Activated naive CD4-positive, alpha-beta T cell (primary cell): ENCODE results near the gene KIF5C.
A peak's percentile ranks its signal among the peaks of the same experiment; 100 is the strongest.

ENCODE experiments used
- DNase-seq, 4 experiments: peaks; one replicate each; lab custom pipeline; 2025; lab: John Stamatoyannopoulos, UW

Gene KIF5C

DNA sequence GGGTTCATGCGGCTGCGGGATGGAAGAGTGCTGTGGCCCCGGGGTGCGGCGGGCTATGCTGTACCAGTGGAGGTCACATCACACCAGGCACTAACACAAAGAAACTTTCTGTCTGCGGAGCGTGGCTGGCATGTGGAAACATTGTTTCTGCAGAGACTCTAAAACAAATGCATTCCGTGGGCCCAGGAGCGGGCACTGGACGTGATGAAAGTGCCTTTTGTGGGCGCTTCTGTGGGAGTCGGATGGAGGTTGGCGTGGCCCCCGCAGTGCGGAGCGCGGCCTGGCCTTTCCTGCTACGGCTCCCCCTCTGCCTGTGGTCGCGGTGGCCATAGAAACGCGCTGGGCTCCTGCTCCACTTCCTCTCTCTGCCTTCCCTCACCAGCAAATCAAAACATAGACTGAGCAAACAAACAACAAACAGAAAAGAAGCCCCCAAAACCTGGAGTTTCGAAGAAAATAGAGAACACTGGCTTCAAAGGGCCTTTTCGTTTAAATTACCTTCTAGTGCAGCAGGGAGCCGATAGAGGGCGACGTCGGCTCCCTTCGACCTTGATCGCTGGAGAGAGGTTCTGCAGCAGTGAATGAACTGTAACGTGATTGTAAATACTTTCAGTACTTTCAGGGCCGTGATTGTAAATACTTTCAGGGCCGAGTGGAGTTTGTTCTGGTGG, 51.4 kb downstream of the KIF5C start:
- DNase-seq, result peak in 3 of 4 experiments; percentile 3 to 40 (median 4)

DNA sequence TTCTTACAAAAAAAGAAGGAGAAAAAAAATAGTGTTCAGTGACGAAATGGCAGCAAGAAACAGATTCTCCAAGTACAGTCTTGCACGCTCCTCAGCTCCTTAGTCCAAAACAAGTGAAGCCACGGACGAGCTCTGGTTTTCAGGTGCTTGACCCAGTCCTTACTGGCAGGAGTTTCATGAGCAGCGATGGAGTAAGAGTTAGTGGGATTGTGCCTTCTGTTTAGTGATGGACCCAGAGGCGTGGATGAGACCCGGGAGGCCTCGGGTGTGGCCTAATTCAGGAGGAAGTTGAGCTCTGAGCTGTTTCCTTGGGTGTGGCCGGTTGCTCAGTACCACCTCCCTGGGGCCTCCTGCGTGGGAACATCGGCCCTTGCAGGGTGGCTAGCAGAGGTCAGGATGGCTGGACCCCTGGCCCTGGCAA, 52.0 kb downstream of the KIF5C start:
- DNase-seq, result peak in 1 of 4 experiments; percentile 1

DNA sequence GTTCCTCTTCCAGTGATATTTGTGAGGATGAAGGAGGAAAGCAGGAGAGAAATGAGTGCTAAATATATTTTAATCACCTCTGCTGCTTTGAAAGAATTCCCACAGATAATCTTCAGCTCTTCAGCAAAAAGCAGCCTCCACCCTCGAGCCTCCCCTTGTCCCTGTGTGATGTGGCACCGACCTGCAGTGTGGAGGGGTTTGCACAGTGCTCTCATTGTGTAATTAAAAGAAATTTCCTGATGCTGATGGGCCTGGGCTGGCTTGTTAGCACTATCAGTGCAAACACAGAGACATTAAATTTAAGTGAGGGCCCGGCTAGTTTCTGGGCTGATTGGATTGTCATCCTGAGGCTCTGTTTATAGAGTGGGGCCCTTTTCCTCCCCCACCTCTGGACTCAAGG, 53.4 kb downstream of the KIF5C start:
- no peak for DNase-seq

DNA sequence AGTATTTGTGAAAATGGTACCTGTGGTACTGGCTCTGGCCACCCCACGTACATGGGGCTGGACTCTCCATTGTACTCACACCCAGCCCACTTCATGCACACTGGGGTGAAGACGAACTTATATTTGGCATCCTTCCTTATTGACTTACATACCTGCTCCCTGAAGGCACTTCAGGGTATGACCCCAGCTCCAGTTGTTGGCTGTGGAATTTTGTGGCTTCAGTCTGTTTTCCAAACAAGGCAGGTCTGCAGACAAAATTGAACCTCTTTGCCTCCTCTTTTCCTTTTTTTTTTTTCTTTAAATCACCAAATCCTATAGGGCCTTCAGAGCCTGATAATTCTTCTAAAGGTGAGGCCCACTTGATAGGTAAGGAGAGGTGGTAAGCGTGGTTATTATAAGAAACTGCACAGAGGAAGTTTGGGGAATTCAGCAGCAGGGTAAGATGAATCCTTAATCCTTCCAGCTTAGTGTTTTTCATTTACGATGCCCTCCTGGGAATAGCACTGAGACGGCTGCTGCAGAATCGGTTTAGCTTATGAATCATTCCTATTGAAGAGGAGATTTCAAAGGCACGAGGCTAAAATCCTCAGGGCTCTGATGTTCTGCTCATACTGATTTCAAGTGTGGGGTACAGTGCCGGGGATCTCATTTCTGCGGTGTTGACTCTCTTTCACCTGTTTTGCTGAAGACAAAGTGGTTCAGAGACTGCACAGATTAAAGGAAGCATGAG, 55.2 kb downstream of the KIF5C start:
- no peak for DNase-seq

DNA sequence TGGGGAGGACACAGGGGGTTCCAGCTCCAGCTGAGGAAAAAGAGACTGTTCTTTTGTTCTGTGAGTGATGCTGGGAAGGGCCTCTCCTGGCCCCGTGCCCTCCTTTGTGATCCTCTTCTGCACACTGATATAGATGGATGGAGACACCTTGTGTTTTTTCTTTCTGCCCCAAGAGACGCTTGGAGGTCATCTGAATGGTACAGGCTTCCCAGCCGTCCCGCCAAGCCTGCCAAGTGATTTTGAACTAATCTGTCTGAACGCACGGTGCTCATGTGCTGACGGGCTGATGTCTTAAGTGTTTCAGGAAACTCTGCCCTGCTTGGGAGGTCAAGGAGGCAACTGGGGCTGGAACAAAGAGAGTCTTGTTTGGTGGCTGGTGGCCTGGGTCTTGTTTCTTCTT, 57.5 kb downstream of the KIF5C start:
- DNase-seq, result no peak

DNA sequence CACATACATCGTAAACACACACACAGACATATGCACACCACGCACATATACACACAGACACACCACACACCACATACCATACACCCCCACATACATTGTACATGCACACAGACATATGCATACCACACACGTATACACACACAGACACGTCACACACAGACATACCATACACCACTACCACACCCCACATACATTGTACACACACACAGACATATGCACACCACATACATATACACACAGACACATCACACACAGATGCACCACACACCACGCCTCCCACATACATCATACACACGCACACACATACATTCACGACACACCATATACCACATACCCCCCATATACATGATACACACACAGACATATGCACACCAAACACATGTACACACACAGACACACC, 58.4 kb downstream of the KIF5C start:
- DNase-seq, result no peak

DNA sequence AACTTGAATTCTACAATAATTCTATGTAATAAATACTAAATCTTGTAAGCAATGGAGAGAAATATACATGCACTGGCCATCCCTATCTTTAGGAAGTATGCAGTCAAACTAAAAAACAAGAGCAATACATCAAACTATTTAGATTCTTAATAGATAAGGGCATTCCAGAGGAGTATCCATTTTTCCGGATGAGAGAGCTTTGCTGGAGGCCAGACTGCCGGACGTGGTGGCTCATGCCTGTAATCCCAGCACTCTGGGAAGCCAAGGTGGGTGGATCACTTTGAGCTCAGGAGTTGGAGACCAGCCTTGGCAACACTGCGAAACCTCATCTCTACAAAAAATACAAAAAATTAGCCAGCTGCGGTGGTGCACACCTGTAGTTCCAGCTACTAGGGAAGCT, 60.8 kb downstream of the KIF5C start:
- DNase-seq, result no peak

DNA sequence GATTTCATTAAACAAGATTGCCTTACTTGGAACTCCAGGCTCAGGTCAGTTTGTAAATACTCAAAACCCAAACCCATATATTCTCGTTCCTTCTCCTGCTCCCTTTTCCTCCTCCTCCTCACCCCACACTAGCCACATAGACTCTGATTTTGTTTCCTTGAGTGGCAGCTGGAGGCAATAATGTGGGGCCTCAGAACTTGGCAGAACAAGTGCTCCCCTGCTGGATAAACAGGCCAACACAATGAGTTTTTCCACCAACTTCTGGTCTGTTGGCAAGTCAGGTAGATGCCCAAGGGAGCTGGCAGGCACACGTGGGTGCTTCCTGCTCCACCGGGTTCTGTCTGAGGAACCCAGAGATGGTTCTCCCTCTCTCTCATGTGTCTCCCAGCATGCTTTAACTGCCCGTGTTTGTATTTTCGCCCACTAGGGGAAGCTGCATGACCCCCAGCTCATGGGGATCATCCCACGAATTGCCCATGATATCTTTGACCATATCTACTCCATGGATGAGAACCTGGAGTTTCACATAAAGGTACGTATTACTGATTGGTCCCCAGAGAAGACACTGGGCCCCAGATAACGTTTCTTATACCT, 61.9 kb downstream of the KIF5C start:
- DNase-seq, result no peak

DNA sequence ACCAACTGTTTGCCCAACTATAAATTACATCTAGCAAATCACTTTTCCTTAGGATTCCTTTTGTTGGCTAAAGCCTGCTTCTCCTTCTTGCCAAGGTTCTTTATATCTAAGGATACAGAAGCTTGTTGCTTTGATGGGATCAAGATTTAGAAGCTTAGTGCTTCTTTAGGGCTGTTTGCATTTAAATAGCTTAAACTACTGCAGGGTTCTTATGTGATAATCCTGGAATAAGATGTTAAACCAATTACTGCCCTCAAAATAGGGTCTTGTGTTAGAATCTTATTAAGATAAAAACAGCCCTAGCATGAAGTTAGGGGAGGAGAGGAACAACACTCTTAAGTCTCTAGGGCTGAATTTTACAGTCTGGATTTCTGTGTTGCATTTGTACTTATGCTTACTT, 64.2 kb downstream of the KIF5C start:
- no peak for DNase-seq

DNA sequence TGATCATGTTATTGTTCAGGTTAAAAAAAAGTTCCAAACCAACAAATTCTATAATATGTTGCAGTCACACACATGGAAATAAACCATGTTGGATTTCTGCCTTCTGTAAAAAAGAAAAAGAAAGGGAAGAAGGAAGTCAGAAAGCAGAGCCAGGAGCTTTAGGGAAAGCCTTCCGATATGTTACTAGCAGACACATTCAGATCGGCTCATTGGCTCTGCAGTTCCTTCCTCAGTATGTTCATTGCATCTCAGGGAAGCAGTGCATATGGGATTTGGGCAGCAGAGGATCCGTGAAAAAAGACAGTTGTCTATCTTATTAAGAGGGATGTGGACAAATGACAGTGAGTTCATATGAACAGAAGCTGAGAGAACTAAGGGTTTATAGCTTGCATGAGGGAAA, 68.1 kb downstream of the KIF5C start:
- no peak for DNase-seq

DNA sequence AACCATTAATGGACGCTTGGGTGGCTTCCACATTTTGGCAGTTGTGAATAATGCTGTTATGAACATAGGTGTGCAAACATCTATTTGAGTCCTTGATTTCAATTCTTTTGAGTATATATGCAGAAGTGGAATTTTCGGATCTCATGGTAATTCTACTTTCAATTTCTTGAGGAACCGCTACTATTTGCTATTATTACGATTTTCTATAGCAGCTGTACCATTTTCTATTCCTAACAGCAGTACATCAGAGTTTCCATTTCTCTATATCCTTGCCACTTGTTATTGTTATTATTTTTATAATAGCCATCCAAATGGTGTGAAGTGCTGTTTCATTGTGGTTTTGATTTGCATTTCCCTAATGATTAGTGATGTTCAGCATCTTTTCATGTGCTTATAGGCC, 69.5 kb downstream of the KIF5C start:
- no peak for DNase-seq

DNA sequence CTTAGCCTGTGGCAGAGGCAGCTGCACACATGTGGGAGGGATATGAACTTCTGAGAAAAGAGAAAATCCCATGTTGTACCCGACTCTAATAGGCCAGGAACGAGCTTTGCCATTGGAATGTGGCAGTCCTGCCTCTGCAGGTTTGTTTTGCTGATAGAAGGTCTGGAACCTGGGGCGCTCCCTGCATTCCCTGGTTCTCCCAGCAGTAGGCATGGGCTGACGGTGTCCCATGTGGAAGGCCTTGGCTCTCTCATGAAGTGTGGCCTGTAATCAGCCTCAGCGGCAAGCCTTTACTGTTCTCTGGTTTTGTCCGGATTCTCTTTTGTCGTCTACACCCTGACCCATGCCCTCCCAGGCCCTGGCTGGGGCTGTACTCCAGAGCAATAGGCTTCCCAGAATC, 72.3 kb downstream of the KIF5C start:
- no peak for DNase-seq

DNA sequence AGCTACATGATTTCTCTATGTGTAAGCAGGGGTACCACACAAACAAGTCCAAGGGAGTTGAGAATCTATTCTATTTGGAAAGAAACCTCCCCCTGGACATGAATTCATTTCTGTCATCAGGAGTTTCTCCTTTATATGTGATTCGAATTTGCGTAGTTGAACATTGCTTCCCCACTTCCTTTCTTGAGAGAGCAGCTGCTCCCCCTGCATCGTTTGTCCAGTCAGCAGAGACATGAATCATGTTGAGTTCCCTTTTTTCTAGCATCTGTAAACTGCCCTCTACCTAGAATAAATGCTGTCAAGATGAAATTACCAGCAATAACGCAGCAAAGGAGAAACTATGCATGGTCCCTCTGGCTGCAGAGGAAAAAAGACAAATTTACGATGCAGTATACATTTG, 73.8 kb downstream of the KIF5C start:
- DNase-seq, result no peak

DNA sequence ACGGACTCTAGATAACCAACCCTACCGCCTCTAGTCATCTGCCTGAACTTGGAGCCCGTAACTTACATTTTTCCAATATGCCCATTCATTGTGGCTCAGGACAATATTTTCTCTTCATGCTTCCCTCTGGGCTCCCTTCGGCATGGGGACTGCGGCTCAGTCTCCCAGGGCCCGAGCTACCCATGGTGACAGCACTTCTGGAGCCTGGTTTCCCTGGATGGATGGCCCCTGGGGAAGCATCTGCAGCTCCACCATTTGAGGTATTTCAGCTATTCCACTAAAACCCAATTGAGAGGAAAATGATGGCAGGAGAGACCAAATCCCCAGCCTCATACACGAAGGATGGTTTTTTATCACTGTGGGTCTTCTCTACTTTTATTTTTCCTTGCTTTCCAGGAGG, 74.3 kb downstream of the KIF5C start:
- DNase-seq, result no peak

DNA sequence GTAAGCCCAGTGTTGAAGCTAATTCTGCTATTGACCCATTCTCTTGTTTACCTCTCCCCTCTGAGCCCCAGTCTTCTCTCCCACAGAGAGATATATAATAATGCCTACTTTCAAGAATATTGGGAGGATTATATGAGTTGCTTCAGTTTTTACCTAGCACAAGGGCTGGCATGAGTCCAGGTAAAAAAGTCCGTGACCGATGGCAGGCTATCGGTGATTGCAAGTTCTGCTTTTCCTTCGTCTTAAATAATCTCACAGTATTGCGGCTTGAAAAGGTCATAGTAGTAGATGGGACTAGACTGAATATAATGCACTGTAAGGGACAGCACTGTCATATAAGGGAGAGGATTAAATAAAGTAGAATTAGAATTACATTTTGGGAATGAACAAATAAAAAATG, 77.6 kb downstream of the KIF5C start:
- DNase-seq, result no peak

DNA sequence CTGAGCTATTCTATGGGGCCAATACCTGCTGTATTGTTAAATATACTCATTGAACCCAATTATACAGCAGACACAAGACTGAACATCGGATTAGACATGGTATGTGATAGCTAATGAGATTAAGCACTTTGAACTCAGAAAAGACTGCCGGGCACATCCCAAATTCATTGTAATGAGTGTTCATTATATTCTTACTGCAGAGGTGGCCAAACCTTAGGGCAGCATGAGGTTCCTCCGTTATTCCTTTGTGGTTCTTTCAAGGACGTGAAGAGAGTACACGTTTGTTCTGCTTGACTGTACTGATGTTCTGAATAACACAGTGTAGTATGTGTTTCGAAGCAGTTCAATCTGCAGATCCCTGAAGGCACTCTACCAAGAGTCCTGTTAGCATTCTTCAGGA, 78.4 kb downstream of the KIF5C start:
- DNase-seq, result no peak

DNA sequence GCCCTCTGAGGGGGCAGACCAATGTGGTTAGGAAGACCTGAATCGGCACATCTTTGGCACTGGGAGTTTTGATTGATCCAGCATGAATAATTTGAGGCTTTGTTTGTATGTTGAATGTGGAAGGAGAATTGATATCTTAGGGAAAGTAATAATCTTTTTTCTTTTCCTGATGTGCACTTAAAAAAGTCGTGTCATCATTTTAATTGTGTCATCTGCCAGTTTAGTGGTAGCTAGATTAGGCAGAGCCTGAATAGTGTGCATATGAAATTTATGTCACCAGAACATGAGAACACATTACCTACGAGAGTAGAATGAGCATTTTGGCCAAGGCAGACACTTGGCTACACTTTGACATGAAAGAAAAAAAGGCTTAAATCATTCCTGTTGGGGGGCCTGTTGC, 79.5 kb downstream of the KIF5C start:
- DNase-seq, result no peak

DNA sequence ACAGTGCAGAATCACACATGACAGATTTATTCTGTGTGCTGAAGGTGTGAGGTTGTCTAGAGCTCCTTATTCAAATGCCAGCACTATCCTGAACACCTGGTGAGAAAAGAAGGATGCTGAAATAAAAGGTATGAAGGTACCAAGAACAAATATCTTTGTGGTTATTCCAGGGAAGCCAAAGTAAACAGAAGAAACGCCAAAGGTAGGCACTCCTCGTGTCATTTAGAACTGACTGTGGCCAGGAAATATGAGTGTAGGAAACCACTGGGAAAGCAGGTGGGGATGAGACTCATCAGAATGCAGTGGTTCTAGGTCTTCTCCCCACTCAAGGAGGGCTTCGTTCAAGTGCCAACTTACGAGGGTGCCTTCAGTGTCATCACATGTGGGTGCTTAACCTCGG, 80.8 kb downstream of the KIF5C start:
- DNase-seq, result no peak

DNA sequence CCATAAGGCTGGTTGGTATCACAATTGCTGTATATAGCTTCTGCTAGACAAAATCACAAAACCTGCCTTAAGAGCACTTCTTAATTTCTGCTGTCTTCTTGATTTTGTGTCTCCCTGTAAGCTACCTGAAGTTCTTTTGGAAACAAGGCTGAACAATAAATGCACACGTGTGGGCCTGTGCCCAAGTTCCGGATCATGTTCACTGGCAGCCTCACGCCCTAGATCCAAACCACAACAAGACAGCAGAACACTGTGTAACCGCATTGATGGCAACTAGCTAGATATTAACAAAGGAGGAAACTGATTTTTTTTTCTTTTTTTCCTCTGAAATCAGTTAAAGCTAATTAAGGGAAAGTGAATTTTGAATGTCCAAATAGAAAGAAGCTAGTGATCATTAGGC, 82.0 kb downstream of the KIF5C start:
- DNase-seq, result no peak

DNA sequence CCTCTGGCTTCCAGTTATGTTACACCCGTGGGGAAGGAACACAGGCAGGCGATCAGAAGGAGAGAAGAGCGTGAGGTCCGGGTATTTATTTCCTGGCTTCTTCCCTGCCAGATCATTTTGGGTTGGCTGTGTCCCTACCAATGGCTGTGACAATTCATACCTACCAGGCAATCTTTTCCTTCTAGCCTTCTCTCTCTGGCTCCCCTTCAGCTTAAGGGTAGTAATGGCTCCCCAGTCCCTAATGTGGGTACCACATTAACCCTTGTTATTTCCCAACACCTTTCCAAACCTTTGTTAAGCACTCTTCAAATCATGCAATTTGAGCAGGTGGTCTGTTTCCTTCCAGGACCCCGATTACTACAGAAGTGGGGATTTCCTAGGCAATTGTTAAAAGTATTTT, 84.7 kb downstream of the KIF5C start:
- DNase-seq, result no peak

DNA sequence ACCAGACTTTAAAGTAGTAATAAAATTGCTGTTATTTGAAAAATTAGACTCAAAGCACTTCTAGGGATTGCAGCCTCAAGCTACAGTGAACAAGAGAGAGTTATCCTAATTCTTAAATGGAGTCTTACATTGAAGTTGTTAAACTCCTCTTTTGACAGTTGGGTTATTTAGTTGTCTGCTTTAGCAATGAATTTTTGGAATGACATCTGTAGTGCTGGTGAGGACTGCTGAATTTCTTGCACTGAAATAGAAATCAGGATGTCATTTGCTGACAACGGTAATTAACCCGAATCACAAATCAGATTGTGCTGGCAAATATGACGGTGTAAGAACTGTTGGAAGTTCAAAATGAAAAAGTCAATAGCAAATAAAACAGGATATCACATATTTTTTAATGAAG, 85.5 kb downstream of the KIF5C start:
- DNase-seq, result no peak

DNA sequence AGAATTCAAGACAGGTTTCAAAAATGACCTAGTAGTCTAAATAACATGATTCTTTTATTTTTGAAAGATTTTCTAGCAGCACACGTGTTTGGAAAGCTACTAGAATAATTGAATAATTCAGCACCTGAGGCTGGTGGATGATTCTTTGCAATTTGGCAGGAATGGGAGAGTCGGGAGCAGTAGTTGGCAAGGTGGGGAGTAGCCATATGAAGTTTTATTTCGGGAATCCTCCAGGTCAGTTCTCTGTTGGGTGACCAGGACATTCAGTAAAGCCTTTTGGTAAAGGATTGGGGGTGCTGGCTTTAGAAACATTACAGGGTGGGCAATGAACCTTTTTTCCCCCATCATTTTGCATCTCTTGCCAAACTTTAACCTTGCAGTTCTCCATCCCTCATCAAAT, 88.4 kb downstream of the KIF5C start:
- DNase-seq, result no peak

DNA sequence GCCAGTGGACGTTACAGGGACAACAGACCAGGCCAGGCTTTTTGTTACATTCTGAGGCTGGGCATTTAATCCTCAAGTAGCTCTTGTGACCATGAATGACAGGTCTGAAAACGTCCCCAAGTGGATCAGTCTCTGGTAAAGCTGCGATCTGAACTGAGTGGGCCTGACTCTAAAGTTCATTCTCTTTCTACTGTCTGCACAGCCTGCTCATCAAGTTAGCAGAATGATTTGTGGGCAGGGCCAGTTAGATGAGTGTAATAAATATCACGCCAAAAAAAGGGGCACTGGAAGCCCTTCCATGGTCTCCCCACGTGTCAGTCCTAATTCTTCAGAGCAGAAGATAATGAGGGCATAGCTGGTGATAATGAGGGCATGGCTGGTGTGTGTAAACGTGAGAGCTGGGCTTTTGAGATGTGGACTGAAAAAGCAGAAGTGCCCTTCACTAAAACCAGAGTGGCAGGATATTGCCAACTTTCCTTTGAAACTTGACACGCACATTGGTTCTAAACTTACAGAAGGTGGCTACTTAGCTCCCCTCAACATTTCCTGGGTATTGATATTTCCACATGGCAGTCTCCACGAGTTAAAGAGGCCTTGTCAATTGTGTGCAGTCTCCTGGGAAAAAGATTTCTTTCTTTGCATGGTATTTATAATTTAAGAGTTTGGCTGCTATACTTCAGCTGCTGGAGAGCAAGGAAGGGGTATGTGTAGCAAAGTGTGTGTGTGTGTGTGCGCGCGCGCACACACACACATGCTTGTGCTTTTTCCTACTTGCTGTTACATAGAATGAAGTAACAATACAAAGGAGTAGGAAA, 90.8 kb downstream of the KIF5C start:
- no peak for DNase-seq
